Measurements from ENCODE around the gene TLK2. TPM values are rescaled to one million over a fixed set of nuclear protein-coding genes. Genes with fewer than 3 reads are reported as not detected.
A peak's percentile ranks its signal among the peaks of the same experiment; 100 is the strongest.
"Not testable (repeated sequence)": the region's sequence is repeated elsewhere in the genome, so short reads cannot be mapped to it uniquely, and the experiment has no call there.

Gene TLK2
- total RNA-seq, 5 donors from 2014 or later (not counting 1 experiment from before 2014, with no cell fraction given) = 46.8 to 82.2 (median 54.7) TPM

DNA sequence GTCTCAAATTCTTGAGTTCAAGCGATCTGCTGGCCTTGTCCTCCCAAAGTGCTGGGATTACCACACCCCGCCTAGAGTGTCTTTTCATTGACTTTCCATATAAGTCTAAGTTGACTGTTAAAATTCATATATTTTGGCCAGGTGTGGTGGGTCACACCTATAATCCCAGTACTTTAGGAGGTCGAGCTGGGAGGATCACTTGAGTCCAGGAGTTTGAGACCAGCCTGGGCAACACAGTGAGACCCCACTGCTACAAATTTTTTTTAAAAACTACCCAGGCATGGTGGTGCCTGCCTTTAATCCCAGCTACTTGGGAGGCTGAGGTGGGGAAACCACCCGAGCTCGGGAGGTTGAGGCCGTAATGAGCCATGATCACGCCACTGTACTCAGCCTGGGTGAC, 127.0 kb downstream of the TLK2 start:
- H3K9me3 ChIP-seq = no peaks in the 10 kb centered on the region
- peaks cover 73% of the 10 kb centered on the region for H3K36me3 Mint-ChIP-seq
- CTCF ChIA-PET = no interaction called here
- no peaks in the 10 kb centered on the region for H3K27me3 Mint-ChIP-seq
- H3K27ac Mint-ChIP-seq = no peak overlapping the region
- H3K9me3 Mint-ChIP-seq = no peaks in the 10 kb centered on the region
- POLR2A ChIA-PET = interaction anchor here in 1 of 2 donors (0.7 kb wide), 1 partner anchor 95 kb away, joined by 10 read pairs; no protein-coding TSS in a partner anchor
- H3K4me1 ChIP-seq (ENCODE audit: control insufficient read depth in 1 of 2, extremely low read depth in 1 of 2, insufficient read depth in 2 of 2, low read length in 2 of 2) = no peaks in the 10 kb centered on the region
- no peaks in the 10 kb centered on the region for H3K27me3 ChIP-seq (replicated peaks in 1 of 2; ENCODE audit: control insufficient read depth in 2 of 2, extremely low read depth in 1 of 2, insufficient read depth in 2 of 2, low read length in 1 of 2)
- peaks cover 0 to 6% (median 0%) of the 10 kb centered on the region in 3 donors for H3K4me1 Mint-ChIP-seq
- no peak overlapping the region for H3K27ac ChIP-seq (ENCODE audit: low read length)
- peaks cover 8 to 70% of the 10 kb centered on the region in 2 donors for H3K36me3 ChIP-seq (ENCODE audit: control insufficient read depth in 2 of 2, extremely low read depth in 1 of 2, insufficient read depth in 1 of 2, low read length in 1 of 2)
- H3K4me3 ChIP-seq (ENCODE audit: control insufficient read depth in 1 of 2, extremely low read depth in 1 of 2, low read length in 1 of 2) = no peak overlapping the region
- DNase-seq (no peak), ATAC-seq (replicated peaks in 1 of 4) (no peak)
- H3K4me3 Mint-ChIP-seq = no peak overlapping the region
- no CpG with 5 or more reads among the region's 7 CpGs for WGBS (ENCODE audit: insufficient coverage)

DNA sequence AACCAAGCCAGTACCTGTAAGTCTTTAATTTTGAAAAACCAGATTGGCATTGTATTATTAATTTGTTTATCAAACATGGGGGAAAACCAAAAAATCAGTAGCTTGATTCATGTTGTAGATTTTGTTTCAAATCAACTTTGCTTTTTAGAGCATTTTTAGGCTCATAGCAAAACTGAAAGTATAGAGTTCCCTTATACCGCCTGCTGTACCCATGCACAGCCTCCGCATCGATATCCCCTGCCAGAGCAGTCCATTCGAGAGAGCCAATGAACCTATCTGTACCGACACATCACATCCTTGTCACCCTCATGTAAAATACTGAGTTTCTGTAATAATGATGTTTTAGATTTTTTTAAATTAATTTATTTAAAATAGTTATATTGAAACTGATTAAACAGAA, 132.7 kb downstream of the TLK2 start:
- Histone ChIP-seq H3K9me3 (no peaks in the 10 kb centered on the region), H3K4me1 (ENCODE audit: control insufficient read depth in 1 of 2, extremely low read depth in 1 of 2, insufficient read depth in 2 of 2, low read length in 2 of 2) (no peaks in the 10 kb centered on the region), H3K4me3 (ENCODE audit: control insufficient read depth in 1 of 2, extremely low read depth in 1 of 2, low read length in 1 of 2) (no peak overlapping the region), H3K27ac (ENCODE audit: low read length) (peak overlapping the region; percentile 19), H3K27me3 (replicated peaks in 1 of 2; ENCODE audit: control insufficient read depth in 2 of 2, extremely low read depth in 1 of 2, insufficient read depth in 2 of 2, low read length in 1 of 2) (no peaks in the 10 kb centered on the region), H3K36me3 (ENCODE audit: control insufficient read depth in 2 of 2, extremely low read depth in 1 of 2, insufficient read depth in 1 of 2, low read length in 1 of 2) (peaks cover 11 to 64% of the 10 kb centered on the region in 2 donors)
- Mint-ChIP-seq H3K27ac (peak overlapping the region; percentile 16 to 55), H3K4me1 (peaks cover 0 to 20% (median 0%) of the 10 kb centered on the region in 3 donors), H3K4me3 (peak overlapping the region in 1 of 3 donors; percentile 34), H3K9me3 (no peaks in the 10 kb centered on the region), H3K27me3 (no peaks in the 10 kb centered on the region), H3K36me3 (peaks cover 74% of the 10 kb centered on the region)
- CTCF ChIA-PET = no interaction called here
- no CpG with 5 or more reads among the region's 5 CpGs for WGBS (ENCODE audit: insufficient coverage)
- POLR2A ChIA-PET = interaction anchor here (0.5 to 0.6 kb wide), 2 partner anchors 16 to 30 kb away, joined by 3 to 5 read pairs; no protein-coding TSS in a partner anchor
- ATAC-seq (replicated peaks in 1 of 4) (peak in 1 of 4 experiments; percentile 32), DNase-seq (peak in 1 of 35 experiments; percentile 17)

DNA sequence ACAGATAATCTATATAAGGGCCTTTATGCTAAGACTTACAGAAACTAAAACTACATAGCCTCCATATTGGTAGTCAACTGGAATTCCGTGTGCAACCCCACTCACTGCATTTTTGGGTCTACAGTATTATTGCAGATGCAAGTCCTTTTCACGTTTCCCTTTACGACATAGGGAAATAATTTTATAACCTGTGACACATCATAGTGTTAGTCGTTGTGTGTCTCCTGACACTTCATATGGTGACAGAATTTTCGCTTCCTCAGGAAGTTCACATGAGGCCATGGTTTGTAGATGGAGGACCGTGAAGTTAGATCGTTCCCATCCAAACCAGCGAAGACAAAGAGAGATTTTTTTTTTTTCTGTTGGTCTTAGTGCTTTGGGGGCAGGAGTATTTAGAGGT, 133.1 kb downstream of the TLK2 start:
- POLR2A ChIA-PET = no interaction called here
- H3K4me1 ChIP-seq (ENCODE audit: control insufficient read depth in 1 of 2, extremely low read depth in 1 of 2, insufficient read depth in 2 of 2, low read length in 2 of 2) = no peaks in the 10 kb centered on the region
- H3K36me3 ChIP-seq (ENCODE audit: control insufficient read depth in 2 of 2, extremely low read depth in 1 of 2, insufficient read depth in 1 of 2, low read length in 1 of 2) = peaks cover 11 to 61% of the 10 kb centered on the region in 2 donors
- H3K27ac Mint-ChIP-seq = no peak overlapping the region
- no peaks in the 10 kb centered on the region for H3K9me3 ChIP-seq
- no peak overlapping the region for H3K4me3 Mint-ChIP-seq
- H3K36me3 Mint-ChIP-seq = peaks cover 69% of the 10 kb centered on the region
- peak in 1 of 35 experiments; percentile 21 for DNase-seq
- CTCF ChIA-PET = no interaction called here
- no peak overlapping the region for H3K4me3 ChIP-seq (ENCODE audit: control insufficient read depth in 1 of 2, extremely low read depth in 1 of 2, low read length in 1 of 2)
- no peaks in the 10 kb centered on the region for H3K27me3 ChIP-seq (replicated peaks in 1 of 2; ENCODE audit: control insufficient read depth in 2 of 2, extremely low read depth in 1 of 2, insufficient read depth in 2 of 2, low read length in 1 of 2)
- H3K4me1 Mint-ChIP-seq = peaks cover 0 to 20% (median 0%) of the 10 kb centered on the region in 3 donors
- H3K9me3 Mint-ChIP-seq = no peaks in the 10 kb centered on the region
- no peak for ATAC-seq (replicated peaks in 1 of 4)
- 58% methylated on average over 2 of the region's 8 CpGs for WGBS (ENCODE audit: insufficient coverage)
- peak overlapping the region; percentile 19 for H3K27ac ChIP-seq (ENCODE audit: low read length)
- H3K27me3 Mint-ChIP-seq = no peaks in the 10 kb centered on the region

DNA sequence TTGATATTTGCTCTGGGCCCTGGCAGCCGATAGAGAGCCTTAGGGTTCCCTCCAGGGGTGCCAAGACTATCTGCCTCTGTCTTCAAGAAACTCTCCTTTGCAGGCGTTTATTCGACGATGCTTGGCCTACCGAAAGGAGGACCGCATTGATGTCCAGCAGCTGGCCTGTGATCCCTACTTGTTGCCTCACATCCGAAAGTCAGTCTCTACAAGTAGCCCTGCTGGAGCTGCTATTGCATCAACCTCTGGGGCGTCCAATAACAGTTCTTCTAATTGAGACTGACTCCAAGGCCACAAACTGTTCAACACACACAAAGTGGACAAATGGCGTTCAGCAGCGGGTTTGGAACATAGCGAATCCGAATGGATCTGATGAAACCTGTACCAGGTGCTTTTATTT, 133.7 kb downstream of the TLK2 start:
- H3K27ac ChIP-seq (ENCODE audit: low read length); H3K27ac Mint-ChIP-seq; H3K4me3 ChIP-seq (ENCODE audit: control insufficient read depth in 1 of 2, extremely low read depth in 1 of 2, low read length in 1 of 2); CTCF ChIA-PET; H3K9me3 ChIP-seq; POLR2A ChIA-PET; DNase-seq; ATAC-seq (replicated peaks in 1 of 4); H3K9me3 Mint-ChIP-seq; H3K4me1 ChIP-seq (ENCODE audit: control insufficient read depth in 1 of 2, extremely low read depth in 1 of 2, insufficient read depth in 2 of 2, low read length in 2 of 2); H3K4me3 Mint-ChIP-seq; H3K27me3 ChIP-seq (replicated peaks in 1 of 2; ENCODE audit: control insufficient read depth in 2 of 2, extremely low read depth in 1 of 2, insufficient read depth in 2 of 2, low read length in 1 of 2); H3K27me3 Mint-ChIP-seq: not testable (repeated sequence)
- WGBS (ENCODE audit: insufficient coverage) = 94% methylated on average over 6 of the region's 12 CpGs
- Mint-ChIP-seq H3K36me3 (peaks cover 66% of the 10 kb centered on the region), H3K4me1 (peaks cover 0 to 20% (median 0%) of the 10 kb centered on the region in 3 donors)
- H3K36me3 ChIP-seq (ENCODE audit: control insufficient read depth in 2 of 2, extremely low read depth in 1 of 2, insufficient read depth in 1 of 2, low read length in 1 of 2) = peaks cover 11 to 58% of the 10 kb centered on the region in 2 donors

DNA sequence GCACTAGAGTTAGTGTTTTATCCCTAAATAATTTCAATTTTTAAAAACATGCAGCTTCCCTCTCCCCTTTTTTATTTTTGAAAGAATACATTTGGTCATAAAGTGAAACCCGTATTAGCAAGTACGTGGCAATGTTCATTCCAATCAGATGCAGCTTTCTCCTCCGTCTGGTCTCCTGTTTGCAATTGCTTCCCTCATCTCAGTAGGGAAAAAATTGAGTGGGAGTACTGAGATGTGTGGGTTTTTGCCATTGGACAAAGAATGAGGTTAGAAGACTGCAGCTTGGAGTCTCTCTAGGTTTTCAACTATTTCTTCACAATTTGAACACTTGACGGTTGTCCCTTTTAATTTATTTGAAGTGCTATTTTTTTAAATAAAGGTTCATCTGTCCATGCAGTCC, 134.5 kb downstream of the TLK2 start:
- H3K4me3 Mint-ChIP-seq; DNase-seq; H3K27ac Mint-ChIP-seq; H3K4me3 ChIP-seq (ENCODE audit: control insufficient read depth in 1 of 2, extremely low read depth in 1 of 2, low read length in 1 of 2); H3K27ac ChIP-seq (ENCODE audit: low read length); H3K4me1 ChIP-seq (ENCODE audit: control insufficient read depth in 1 of 2, extremely low read depth in 1 of 2, insufficient read depth in 2 of 2, low read length in 2 of 2); H3K9me3 ChIP-seq; CTCF ChIA-PET; H3K9me3 Mint-ChIP-seq; ATAC-seq (replicated peaks in 1 of 4); H3K27me3 ChIP-seq (replicated peaks in 1 of 2; ENCODE audit: control insufficient read depth in 2 of 2, extremely low read depth in 1 of 2, insufficient read depth in 2 of 2, low read length in 1 of 2); H3K27me3 Mint-ChIP-seq; POLR2A ChIA-PET: not testable (repeated sequence)
- Mint-ChIP-seq H3K4me1 (peaks cover 0 to 20% (median 0%) of the 10 kb centered on the region in 3 donors), H3K36me3 (peaks cover 59% of the 10 kb centered on the region)
- peaks cover 10 to 51% of the 10 kb centered on the region in 2 donors for H3K36me3 ChIP-seq (ENCODE audit: control insufficient read depth in 2 of 2, extremely low read depth in 1 of 2, insufficient read depth in 1 of 2, low read length in 1 of 2)
- no CpG with 5 or more reads among the region's 4 CpGs for WGBS (ENCODE audit: insufficient coverage)

DNA sequence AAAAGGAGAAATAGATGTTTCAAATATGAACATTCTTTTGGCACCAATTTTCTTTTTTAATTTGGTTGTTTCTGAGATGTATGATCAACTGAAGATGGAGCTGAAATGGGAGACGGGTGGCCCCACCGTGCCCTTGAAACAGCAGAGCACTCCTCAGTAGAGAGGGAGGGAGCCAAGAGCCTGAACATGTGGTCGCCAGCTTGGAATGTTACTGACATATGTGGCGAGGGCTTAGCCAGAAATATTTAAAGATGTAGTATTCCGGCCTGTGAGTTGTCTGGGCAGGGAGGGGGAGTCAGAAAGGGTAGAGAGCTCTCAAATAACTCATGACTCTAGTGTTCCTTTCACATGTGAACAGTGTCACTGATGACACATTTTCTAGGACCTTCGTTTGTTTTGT, 135.5 kb downstream of the TLK2 start:
- no peak for ATAC-seq (replicated peaks in 1 of 4)
- CTCF ChIA-PET = interaction anchor here in 1 of 2 donors (0.6 kb wide), 1 partner anchor 21 kb away, joined by 4 read pairs; no protein-coding TSS in a partner anchor
- no peaks in the 10 kb centered on the region for H3K9me3 Mint-ChIP-seq
- POLR2A ChIA-PET = no interaction called here
- H3K4me3 ChIP-seq (ENCODE audit: control insufficient read depth in 1 of 2, extremely low read depth in 1 of 2, low read length in 1 of 2) = no peak overlapping the region
- H3K4me3 Mint-ChIP-seq = no peak overlapping the region
- H3K4me1 ChIP-seq (ENCODE audit: control insufficient read depth in 1 of 2, extremely low read depth in 1 of 2, insufficient read depth in 2 of 2, low read length in 2 of 2) = no peaks in the 10 kb centered on the region
- no peak for DNase-seq
- no peaks in the 10 kb centered on the region for H3K27me3 Mint-ChIP-seq
- H3K27me3 ChIP-seq (replicated peaks in 1 of 2; ENCODE audit: control insufficient read depth in 2 of 2, extremely low read depth in 1 of 2, insufficient read depth in 2 of 2, low read length in 1 of 2) = no peaks in the 10 kb centered on the region
- H3K27ac ChIP-seq (ENCODE audit: low read length) = no peak overlapping the region
- H3K27ac Mint-ChIP-seq = no peak overlapping the region
- no peaks in the 10 kb centered on the region for H3K9me3 ChIP-seq
- peaks cover 0 to 20% (median 0%) of the 10 kb centered on the region in 3 donors for H3K4me1 Mint-ChIP-seq
- peaks cover 51% of the 10 kb centered on the region for H3K36me3 Mint-ChIP-seq
- 95% methylated on average over 4 of the region's 6 CpGs for WGBS (ENCODE audit: insufficient coverage)
- H3K36me3 ChIP-seq (ENCODE audit: control insufficient read depth in 2 of 2, extremely low read depth in 1 of 2, insufficient read depth in 1 of 2, low read length in 1 of 2) = peaks cover 6 to 41% of the 10 kb centered on the region in 2 donors

All from T-cell (primary cell).